C4-2B (cell line): ENCODE data around the gene IFNB1.

Experiments used
- ZFX ChIP-seq: fragments of 450-650 bp; IDR thresholded peaks from 2 replicates; pipeline ENCODE4 v1.6.1; 2017
- TF ChIP-seq, protein P1 (sequence below): fragments of 450-650 bp; conservative IDR thresholded peaks from 2 replicates; pipeline ENCODE4 v1.5.1; 2017; ENCODE audit warnings: mild to moderate bottlenecking

DNA sequence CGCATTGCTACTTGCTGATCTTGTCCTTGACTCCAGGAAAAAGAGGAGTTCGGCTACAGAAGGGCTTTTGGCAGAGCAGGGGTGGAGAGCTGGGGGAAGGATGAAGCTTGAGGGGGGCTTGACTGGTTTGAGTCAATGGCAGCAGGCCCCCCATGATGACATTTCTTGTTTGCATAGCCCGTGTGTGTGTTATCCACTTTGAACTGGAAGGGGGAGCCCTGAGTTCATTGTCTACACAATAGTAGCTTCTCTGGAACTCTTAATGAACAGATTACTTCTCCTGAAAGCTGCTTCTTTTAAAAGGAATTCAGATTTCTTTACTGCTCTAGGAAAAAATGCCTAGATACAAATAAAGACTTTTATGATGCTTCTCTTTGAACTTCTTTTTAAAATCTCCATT lies 2.3 kb downstream of the IFNB1 start:
- TF ChIP-seq, protein P1, sequence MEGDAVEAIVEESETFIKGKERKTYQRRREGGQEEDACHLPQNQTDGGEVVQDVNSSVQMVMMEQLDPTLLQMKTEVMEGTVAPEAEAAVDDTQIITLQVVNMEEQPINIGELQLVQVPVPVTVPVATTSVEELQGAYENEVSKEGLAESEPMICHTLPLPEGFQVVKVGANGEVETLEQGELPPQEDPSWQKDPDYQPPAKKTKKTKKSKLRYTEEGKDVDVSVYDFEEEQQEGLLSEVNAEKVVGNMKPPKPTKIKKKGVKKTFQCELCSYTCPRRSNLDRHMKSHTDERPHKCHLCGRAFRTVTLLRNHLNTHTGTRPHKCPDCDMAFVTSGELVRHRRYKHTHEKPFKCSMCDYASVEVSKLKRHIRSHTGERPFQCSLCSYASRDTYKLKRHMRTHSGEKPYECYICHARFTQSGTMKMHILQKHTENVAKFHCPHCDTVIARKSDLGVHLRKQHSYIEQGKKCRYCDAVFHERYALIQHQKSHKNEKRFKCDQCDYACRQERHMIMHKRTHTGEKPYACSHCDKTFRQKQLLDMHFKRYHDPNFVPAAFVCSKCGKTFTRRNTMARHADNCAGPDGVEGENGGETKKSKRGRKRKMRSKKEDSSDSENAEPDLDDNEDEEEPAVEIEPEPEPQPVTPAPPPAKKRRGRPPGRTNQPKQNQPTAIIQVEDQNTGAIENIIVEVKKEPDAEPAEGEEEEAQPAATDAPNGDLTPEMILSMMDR, result no peak
- no peak for TF ChIP-seq ZFX
